ENCODE data around the gene ZBTB42. TPM values are rescaled to one million over a fixed set of nuclear protein-coding genes. Genes with fewer than 3 reads are reported as not detected.

Gene ZBTB42
- total RNA-seq, 1 experiment from 2014 or later = 4.2 TPM

- no peak for TF ChIP-seq EZH2 (IDR thresholded peaks at IDR 0.05; ENCODE audit: low read depth)
- TF ChIP-seq CTCF (conservative IDR thresholded peaks at IDR 0.05) = no peak
- H4K20me1 ChIP-seq (ENCODE audit: insufficient read depth) = peaks cover 8% of the 10 kb centered on the region
- ChIA-PET CTCF (no interaction called here), POLR2A (ENCODE audit: unreplicated experiment) (no interaction called here)
- no peak overlapping the region for H2AFZ ChIP-seq
- no peak overlapping the region for H3K4me3 ChIP-seq
- intact Hi-C loops (cut with micrococcal nuclease; ENCODE audit: unreplicated experiment) = no loop called here
- no peaks in the 10 kb centered on the region for H3K9me2 ChIP-seq (ENCODE audit: insufficient read depth)
- no peaks in the 10 kb centered on the region for H3K27me3 ChIP-seq (ENCODE audit: insufficient read depth, low read depth)
- no peaks in the 10 kb centered on the region for H3K36me3 ChIP-seq (ENCODE audit: low read depth)
- DNase-seq = no peak
- no peaks in the 10 kb centered on the region for H3K9me3 ChIP-seq (ENCODE audit: insufficient read depth, low read depth)
- H3K27ac ChIP-seq = no peak overlapping the region
- H3K79me2 ChIP-seq (ENCODE audit: low read depth) = no peaks in the 10 kb centered on the region
- H3F3A ChIP-seq (ENCODE audit: insufficient read depth, low read depth) = peaks cover 3% of the 10 kb centered on the region; the same call in 1 of the 2 replicates
- no TSS peak for BruUV-seq (replicated peaks)
- H3K4me2 ChIP-seq = no peak overlapping the region
- no peaks in the 10 kb centered on the region for H3K4me1 ChIP-seq (replicated peaks; ENCODE audit: insufficient read depth)
Measured at GRCh38 chr14:104780513-104781030, 20.3 kb upstream of the ZBTB42 start.

GRCh38 chr14:104781271-104782077 lies 19.4 kb upstream of the ZBTB42 start:
- ChIA-PET CTCF (no interaction called here), POLR2A (ENCODE audit: unreplicated experiment) (no interaction called here)
- DNase-seq = no peak
- no peaks in the 10 kb centered on the region for H3K79me2 ChIP-seq (ENCODE audit: low read depth)
- no peaks in the 10 kb centered on the region for H3K9me2 ChIP-seq (ENCODE audit: insufficient read depth)
- BruUV-seq (replicated peaks) = no TSS peak
- H2AFZ ChIP-seq = no peak overlapping the region
- no peaks in the 10 kb centered on the region for H3K36me3 ChIP-seq (ENCODE audit: low read depth)
- H3K27me3 ChIP-seq (ENCODE audit: insufficient read depth, low read depth) = no peaks in the 10 kb centered on the region
- H3K4me1 ChIP-seq (replicated peaks; ENCODE audit: insufficient read depth) = no peaks in the 10 kb centered on the region
- H3F3A ChIP-seq (ENCODE audit: insufficient read depth, low read depth) = no peaks in the 10 kb centered on the region
- no peaks in the 10 kb centered on the region for H3K9me3 ChIP-seq (ENCODE audit: insufficient read depth, low read depth)
- H3K27ac ChIP-seq = no peak overlapping the region
- intact Hi-C loops (cut with micrococcal nuclease; ENCODE audit: unreplicated experiment) = no loop called here
- H3K4me2 ChIP-seq = no peak overlapping the region
- H4K20me1 ChIP-seq (ENCODE audit: insufficient read depth) = peaks cover 8% of the 10 kb centered on the region
- TF ChIP-seq EZH2 (IDR thresholded peaks at IDR 0.05; ENCODE audit: low read depth) (no peak), CTCF (conservative IDR thresholded peaks at IDR 0.05) (no peak)
- no peak overlapping the region for H3K4me3 ChIP-seq

- Histone ChIP-seq H3K4me2 (no peak overlapping the region), H3K27ac (no peak overlapping the region), H2AFZ (no peak overlapping the region), H3K27me3 (ENCODE audit: insufficient read depth, low read depth) (no peaks in the 10 kb centered on the region), H3K4me3 (no peak overlapping the region), H3K9me3 (ENCODE audit: insufficient read depth, low read depth) (no peaks in the 10 kb centered on the region), H3F3A (ENCODE audit: insufficient read depth, low read depth) (no peaks in the 10 kb centered on the region), H3K36me3 (ENCODE audit: low read depth) (no peaks in the 10 kb centered on the region), H3K4me1 (replicated peaks; ENCODE audit: insufficient read depth) (no peaks in the 10 kb centered on the region), H3K79me2 (ENCODE audit: low read depth) (no peaks in the 10 kb centered on the region), H3K9me2 (ENCODE audit: insufficient read depth) (no peaks in the 10 kb centered on the region), H4K20me1 (ENCODE audit: insufficient read depth) (peaks cover 8% of the 10 kb centered on the region)
- ChIA-PET CTCF (no interaction called here), POLR2A (ENCODE audit: unreplicated experiment) (no interaction called here)
- no TSS peak for BruUV-seq (replicated peaks)
- no peak for DNase-seq
- intact Hi-C loops (cut with micrococcal nuclease; ENCODE audit: unreplicated experiment) = no loop called here
- TF ChIP-seq CTCF (conservative IDR thresholded peaks at IDR 0.05) (no peak), EZH2 (IDR thresholded peaks at IDR 0.05; ENCODE audit: low read depth) (no peak)
Measured at GRCh38 chr14:104782086-104782807, 18.7 kb upstream of the ZBTB42 start.

All from PC-9 (cell line).